K562 (cell line): Measurements from ENCODE around the gene MED15. TPM values are rescaled to one million over a fixed set of nuclear protein-coding genes. Genes with fewer than 3 reads are reported as not detected.

Experiments used
- ATAC-seq: fragments of 200-7000 bp; cut with Tn5 transposase; 3 replicates; pipeline ENCODE4 v1.9.1; 2020; ENCODE audit warnings: moderate library complexity
- BruUV-seq: library from RNA; stranded (reverse); fragments of 400-500 nt; replicated peaks from 2 replicates; lab custom pipeline; 2021; lab: Mats Ljungman, UMichigan
- CTCF ChIA-PET: fragments of 300-600 bp; formaldehyde crosslinking; extraction: SDS; loops from one replicate; lab custom pipeline; 2021; ENCODE audit warnings: low intra/inter-chr PET ratio; lab: Yijun Ruan, JAX
- POLR2A ChIA-PET: fragments of 300-600, 350-650 bp; sonication (Branson Sonifier 250); formaldehyde crosslinking; extraction: SDS; loops from one replicate; lab custom pipeline; 2021; ENCODE audit warnings: antibody characterized with exemption, inconsistent platforms; lab: Yijun Ruan, JAX
- DNase-seq, 4 experiments: peaks; one replicate each; pipeline versions ENCODE4 v3.0.0 to v3.0.0-alpha.2; 2011 to 2018; ENCODE audit warnings: low spot score in 3 of 4, mixed read lengths in 3 of 4; ENCODE audit errors: extremely low read depth in 1 of 4
- FAIRE-seq: peaks from 2 replicates; lab custom pipeline; 2011; peaks lifted over from hg19 to GRCh38; lab: Jason Lieb, UNC
- H2AFZ ChIP-seq: 2 replicates; pipeline ENCODE4 v1.6.0; 2011; ENCODE audit warnings: low read depth, low read length, control low read depth, inconsistent platforms
- H3K27ac ChIP-seq: fragments of 200-600 bp; 3 replicates; pipeline ENCODE4 v1.8.0; 2011; ENCODE audit warnings: low read depth, mild to moderate bottlenecking, control low read depth, inconsistent platforms, low read length, moderate library complexity, mixed read lengths; ENCODE audit errors: extremely low read depth
- H3K27me3 ChIP-seq, 2 experiments: fragments of 300-600 bp in 1 of 2; 2 replicates in 1 of 2; 3 replicates in 1 of 2; pipeline versions ENCODE4 v1.6.0 to v1.8.0; 2011; ENCODE audit warnings: inconsistent platforms in 2 of 2, low read length in 2 of 2, mild to moderate bottlenecking in 1 of 2, mixed read lengths in 1 of 2, moderate library complexity in 1 of 2; ENCODE audit not compliant: control insufficient read depth in 2 of 2, insufficient read depth in 2 of 2
- H3K36me3 ChIP-seq: fragments of 300-600 bp; 3 replicates; pipeline ENCODE4 v1.8.0; 2011; ENCODE audit warnings: mild to moderate bottlenecking, low read length, inconsistent platforms; ENCODE audit not compliant: control insufficient read depth, insufficient read depth
- H3K4me1 ChIP-seq, 2 experiments: fragments of 200-600 bp in 1 of 2; replicated peaks in 1 of 2; 2 replicates in 1 of 2; 3 replicates in 1 of 2; pipeline versions ENCODE4 v1.5.1 to v1.8.0; 2011; ENCODE audit warnings: inconsistent platforms in 2 of 2, low read length in 2 of 2, mild to moderate bottlenecking in 1 of 2, mixed read lengths in 1 of 2, moderate library complexity in 1 of 2; ENCODE audit not compliant: control insufficient read depth in 2 of 2, insufficient read depth in 2 of 2
- H3K4me2 ChIP-seq: 2 replicates; pipeline ENCODE4 v1.6.1; 2011; ENCODE audit warnings: low read length, control low read depth, inconsistent platforms, mixed read lengths; ENCODE audit not compliant: insufficient read depth
- H3K4me3 ChIP-seq: fragments of 200-600 bp; sonication (generic), shearing (Covaris generic); 2 replicates; pipeline ENCODE4 v1.5.1; 2016; ENCODE audit warnings: control low read depth, inconsistent platforms
- H3K79me2 ChIP-seq: fragments of 200-600 bp; 3 replicates; pipeline ENCODE4 v1.8.0; 2011; ENCODE audit warnings: low read length, inconsistent platforms; ENCODE audit not compliant: control insufficient read depth, insufficient read depth
- H3K9ac ChIP-seq, 2 experiments: 2 replicates each; pipeline versions ENCODE4 v1.6.0 to v1.6.1; 2011; ENCODE audit warnings: low read depth in 2 of 2, low read length in 2 of 2, control low read depth in 1 of 2, inconsistent platforms in 1 of 2, mild to moderate bottlenecking in 1 of 2, mixed read lengths in 1 of 2; ENCODE audit not compliant: insufficient read depth in 1 of 2
- H3K9me1 ChIP-seq: one replicate; pipeline ENCODE4 v1.6.0; 2011; ENCODE audit warnings: inconsistent platforms, mild to moderate bottlenecking, low read length, moderate library complexity; ENCODE audit not compliant: control insufficient read depth, insufficient read depth
- H3K9me3 ChIP-seq: replicated peaks from 2 replicates; pipeline ENCODE4 v1.5.1; 2011; ENCODE audit warnings: low read depth, low read length, inconsistent platforms; ENCODE audit not compliant: control insufficient read depth, insufficient read depth
- H4K20me1 ChIP-seq: replicated peaks from 2 replicates; pipeline ENCODE4 v1.6.1; 2011; ENCODE audit warnings: low read length, inconsistent platforms, mixed read lengths; ENCODE audit not compliant: control insufficient read depth, insufficient read depth
- CHCHD3 ChIP-seq: fragments of 250-450 bp; sonication (Bioruptor Pico); IDR thresholded peaks from 2 replicates; pipeline ENCODE4 v2.1.2; 2022; ENCODE audit warnings: mild to moderate bottlenecking
- CHD4 ChIP-seq: fragments of 200-600 bp; sonication (generic); IDR thresholded peaks from 3 replicates; pipeline ENCODE4 v1.6.1; 2012; ENCODE audit warnings: low read depth, mild to moderate bottlenecking, mixed read lengths, low read length, inconsistent platforms; ENCODE audit not compliant: insufficient read depth, insufficient replicate concordance, poor library complexity, severe bottlenecking
- ELK3 ChIP-seq: fragments of 450-650 bp; formaldehyde crosslinking; IDR thresholded peaks from 2 replicates; pipeline ENCODE4 v1.4.0; 2020; ENCODE audit warnings: mild to moderate bottlenecking
- FOXA3 ChIP-seq, 2 experiments: fragments of 450-650 bp in 1 of 2; sonication (generic) in 1 of 2; formaldehyde crosslinking; IDR thresholded peaks in 1 of 2; conservative IDR thresholded peaks in 1 of 2; 2 replicates each; pipeline versions ENCODE4 v1.4.0 to v1.8.0; 2020 to 2022; ENCODE audit warnings: mild to moderate bottlenecking in 2 of 2, missing genetic modification reagents in 1 of 2
- ID3 ChIP-seq, 2 experiments: fragments of 250-450 bp in 1 of 2; fragments of 450-650 bp in 1 of 2; sonication (Bioruptor Pico) in 1 of 2; IDR thresholded peaks; 2 replicates each; pipeline versions ENCODE4 v1.6.1 to v1.8.0; 2016 to 2021; ENCODE audit warnings: mild to moderate bottlenecking in 2 of 2, moderate library complexity in 2 of 2, missing compliant biosample characterization in 1 of 2, missing genetic modification characterization in 1 of 2
- KDM5B ChIP-seq: fragments of 200-600 bp; sonication (generic); IDR thresholded peaks from 2 replicates; pipeline ENCODE4 v1.6.1; 2012; ENCODE audit warnings: low read depth, mild to moderate bottlenecking, moderate library complexity, low read length, control low read depth, inconsistent platforms; ENCODE audit not compliant: insufficient replicate concordance
- RNF219 ChIP-seq: fragments of 250-450 bp; sonication (Bioruptor Pico); IDR thresholded peaks from 2 replicates; pipeline ENCODE4 v1.5.0; 2022; ENCODE audit warnings: mild to moderate bottlenecking
- SNAPC5 ChIP-seq: fragments of 250-450 bp; sonication (Bioruptor Pico); IDR thresholded peaks from 2 replicates; pipeline ENCODE4 v1.8.0; 2021; ENCODE audit warnings: moderate library complexity, mild to moderate bottlenecking, inconsistent platforms
- STAT5B ChIP-seq: fragments of 250-450 bp; sonication (Bioruptor Pico); IDR thresholded peaks from 2 replicates; pipeline ENCODE4 v1.8.0; 2021; ENCODE audit warnings: mild to moderate bottlenecking, inconsistent platforms
- ZBTB2 ChIP-seq: fragments of 450-650 bp; IDR thresholded peaks from 2 replicates; pipeline ENCODE4 v1.6.1; 2016; ENCODE audit warnings: antibody characterized with exemption
- ZNF445 ChIP-seq: fragments of 250-450 bp; sonication (Bioruptor Pico); IDR thresholded peaks from 2 replicates; pipeline ENCODE4 v1.4.0; 2020; ENCODE audit warnings: low read depth, mild to moderate bottlenecking, moderate library complexity
- WGBS: fragments of 100-300 bp; shearing (Covaris generic); methylation state at CpG from one replicate; pipeline ENCODE4 v1.1.6; 2016; ENCODE audit warnings: low coverage, mixed read lengths; ENCODE audit not compliant: insufficient coverage; ENCODE audit errors: missing lambda C conversion rate; 5-methylcytosine and 5-hydroxymethylcytosine counted together
- in situ Hi-C: fragments of 300-500 bp; cut with MboI; formaldehyde crosslinking; loops from 4 replicates; pipeline ENCODE4 v1.15.0; 2018; ENCODE audit warnings: inconsistent platforms, mixed read lengths
- intact Hi-C: fragments of 100-400 bp; cut with micrococcal nuclease; formaldehyde crosslinking; loops from 2 replicates; pipeline ENCODE4 v1.14.2; 2022
- polyA plus RNA-seq, 8 experiments: library from polyadenylated mRNA; depleted of rRNA in 4 of 8; stranded (reverse) in 5 of 8; unstranded in 3 of 8; fragments of >200 nt; fragmentation: Nextera tagmentation in 2 of 8; fragmentation: Illumina TruSeq in 1 of 8; extraction: Ambion mirVana in 2 of 8; extraction: Trizol in 1 of 8; gene quantifications; 2 replicates each; pipeline versions ENCODE4 v1.2.1 to v1.2.3, GENCODE V29; 2011 to 2014; ENCODE audit warnings: inconsistent platforms in 1 of 8, missing spikeins in 1 of 8
- total RNA-seq, 7 experiments: library from RNA; depleted of rRNA in 6 of 7; stranded (reverse); fragments of >200 nt in 6 of 7; fragmentation: Illumina TruSeq in 2 of 7; extraction: Trizol in 2 of 7; gene quantifications; 2 replicates each; pipeline versions ENCODE4 v1.2.1 to v1.2.3, GENCODE V29; 2011 to 2021; ENCODE audit warnings: low replicate concordance in 1 of 7

MED15 gene
- total and polyA plus RNA-seq, 9 of the 15 experiments (the other 6 are each of a cell fraction or from before 2014, with no cell fraction given), result 4.0 to 271 (median 60.1) TPM

GRCh38 chr22:20562607-20563465 lies 55.4 kb downstream of the MED15 start:
- DNase-seq, result no peak
- 0 out of 2 replicates have a peak, but pooled peaks have one; percentile 28 for TF ChIP-seq CHCHD3 (CRISPR knock-in tag)
- TF ChIP-seq ZNF445 (CRISPR knock-in tag), result peak; percentile 47; the same call in 1 of the 2 replicates
- no peak for TF ChIP-seq ZBTB2
- peak; percentile 14; the same call in 1 of the 2 replicates for TF ChIP-seq SNAPC5 (CRISPR knock-in tag)
- TF ChIP-seq RNF219 (CRISPR knock-in tag), result no peak
- 0 out of 2 replicates have a peak, but pooled peaks have one; percentile 67 for TF ChIP-seq ID3 (CRISPR knock-in tag; IDR thresholded peaks at IDR 0.05)
- TF ChIP-seq ID3 (tag; IDR thresholded peaks at IDR 0.05), result no peak
- TF ChIP-seq CHD4, result peak; percentile 44
- peak; percentile 55 for TF ChIP-seq KDM5B
- TF ChIP-seq FOXA3 (CRISPR knock-in tag; conservative IDR thresholded peaks at IDR 0.05 in 1 of 2, IDR thresholded peaks at IDR 0.05 in 1 of 2), result 0 out of 4 replicates have a peak, but pooled peaks of 1 of the 2 experiments have one; percentile 19
- peak; percentile 58 for TF ChIP-seq STAT5B (CRISPR knock-in tag)
- no peak for TF ChIP-seq ELK3 (CRISPR knock-in tag)

More at GRCh38 chr22:20562607-20563465, 55.4 kb downstream of the MED15 start:
- no peak for FAIRE-seq
- no peaks in the 10 kb centered on the region for H3K9me3 ChIP-seq
- H3K4me2 ChIP-seq, result no peak overlapping the region
- peaks cover 6% of the 10 kb centered on the region for H3K9me1 ChIP-seq
- H3K27ac ChIP-seq, result no peak overlapping the region
- intact Hi-C loops, result loop anchor here (5.0 kb wide), 2 partner anchors 139 to 179 kb away; no protein-coding TSS in a partner anchor
- CTCF ChIA-PET, result interaction anchor here (0.5 to 2.7 kb wide), 9 partner anchors 10 to 178 kb away, joined by 3 to 24 read pairs (median 4); partner anchors contain the start of gene MED15
- H2AFZ ChIP-seq, result no peak overlapping the region
- H4K20me1 ChIP-seq, result peaks cover 22% of the 10 kb centered on the region
- POLR2A ChIA-PET, result interaction anchor here (0.7 to 68.9 kb wide), 3 partner anchors 9 to 155 kb away, joined by 3 to 1693 read pairs (median 186); partner anchors contain the start of gene MED15
- no peak overlapping the region for H3K4me3 ChIP-seq
- 90% methylated on average over 14 of the region's 14 CpGs for WGBS
- H3K79me2 ChIP-seq, result peaks cover 7% of the 10 kb centered on the region; the same call in 2 of the 3 replicates
- H3K27me3 ChIP-seq, result no peaks in the 10 kb centered on the region
- peaks cover 2 to 11% of the 10 kb centered on the region in 2 experiments; a peak in 3 of 5 replicates for H3K4me1 ChIP-seq
- in situ Hi-C loops, result no loop called here
- H3K9ac ChIP-seq, result no peak overlapping the region
- no TSS peak for BruUV-seq
- no peak for ATAC-seq
- peaks cover 93% of the 10 kb centered on the region for H3K36me3 ChIP-seq
